GM19239 (cell line): Measurements from ENCODE around the gene TP53AIP1.

Experiments
- DNase-seq: peaks from one replicate; pipeline ENCODE4 v3.0.0; 2011; ENCODE audit warnings: low spot score; ENCODE audit not compliant: insufficient read length
- FAIRE-seq: peaks from 2 replicates; lab custom pipeline; 2011; peaks lifted over from hg19 to GRCh38; lab: Jason Lieb, UNC

TP53AIP1 gene

DNA sequence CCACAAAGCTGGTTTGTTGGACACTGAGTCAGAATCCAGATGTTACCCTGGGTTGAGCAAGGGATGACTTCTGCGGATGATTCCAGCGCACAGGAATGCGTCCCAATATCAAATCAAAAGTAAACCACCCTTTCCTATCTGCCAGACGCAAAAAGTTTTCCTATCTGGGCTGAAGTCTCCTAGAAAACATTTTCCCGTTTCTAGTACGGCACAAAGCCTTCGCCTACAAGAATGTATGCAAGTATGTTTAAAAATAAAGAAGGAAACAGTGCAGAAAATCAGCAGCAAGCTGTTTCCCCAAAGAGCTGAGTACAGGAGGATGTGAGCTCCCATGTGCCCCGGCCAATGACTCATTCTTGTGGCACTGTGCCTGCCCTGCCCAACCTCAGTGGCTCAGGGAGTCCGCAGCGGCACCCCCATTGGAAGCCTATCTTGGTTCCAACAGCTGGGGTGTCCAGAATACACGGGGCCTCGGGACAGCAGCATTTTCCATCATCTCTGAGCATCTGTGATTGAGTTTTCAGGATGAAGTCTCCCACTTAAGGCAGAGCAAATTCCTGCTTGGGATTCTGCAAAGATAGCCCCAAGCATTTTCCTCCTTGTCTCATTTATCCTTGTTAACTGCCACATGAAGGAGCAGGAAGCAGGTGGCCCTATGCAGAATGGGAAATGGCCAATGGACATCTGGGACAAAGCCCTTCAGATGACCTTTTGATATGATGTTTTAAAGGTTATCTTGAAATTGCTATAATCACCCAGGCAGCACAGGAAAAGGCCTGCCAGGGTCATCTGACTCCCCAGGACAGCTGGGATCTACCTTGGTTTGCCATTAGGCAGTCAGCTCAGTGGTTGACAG, 34.1 kb downstream of the TP53AIP1 start:
- FAIRE-seq, result no peak
- DNase-seq, result no peak

DNA sequence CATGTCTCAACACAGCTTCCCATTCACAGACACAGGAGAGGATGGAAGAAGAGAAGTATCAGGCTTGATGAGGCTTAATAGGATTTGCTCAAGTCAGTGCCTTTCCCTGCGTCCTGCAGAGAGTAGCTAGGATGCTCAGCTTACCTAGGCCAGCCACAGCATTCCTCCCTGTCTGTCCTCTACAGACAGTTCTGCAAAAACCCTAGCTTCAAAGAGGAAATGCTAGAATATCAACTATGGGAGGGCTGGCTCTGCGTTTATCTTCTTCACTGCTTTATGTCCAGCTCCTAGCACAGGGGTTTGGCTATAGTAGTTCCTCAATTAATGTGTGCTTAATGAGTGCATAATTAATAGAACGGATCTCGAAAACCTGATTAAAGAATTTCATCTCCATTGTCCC, 35.1 kb downstream of the TP53AIP1 start:
- no peak for FAIRE-seq

DNA sequence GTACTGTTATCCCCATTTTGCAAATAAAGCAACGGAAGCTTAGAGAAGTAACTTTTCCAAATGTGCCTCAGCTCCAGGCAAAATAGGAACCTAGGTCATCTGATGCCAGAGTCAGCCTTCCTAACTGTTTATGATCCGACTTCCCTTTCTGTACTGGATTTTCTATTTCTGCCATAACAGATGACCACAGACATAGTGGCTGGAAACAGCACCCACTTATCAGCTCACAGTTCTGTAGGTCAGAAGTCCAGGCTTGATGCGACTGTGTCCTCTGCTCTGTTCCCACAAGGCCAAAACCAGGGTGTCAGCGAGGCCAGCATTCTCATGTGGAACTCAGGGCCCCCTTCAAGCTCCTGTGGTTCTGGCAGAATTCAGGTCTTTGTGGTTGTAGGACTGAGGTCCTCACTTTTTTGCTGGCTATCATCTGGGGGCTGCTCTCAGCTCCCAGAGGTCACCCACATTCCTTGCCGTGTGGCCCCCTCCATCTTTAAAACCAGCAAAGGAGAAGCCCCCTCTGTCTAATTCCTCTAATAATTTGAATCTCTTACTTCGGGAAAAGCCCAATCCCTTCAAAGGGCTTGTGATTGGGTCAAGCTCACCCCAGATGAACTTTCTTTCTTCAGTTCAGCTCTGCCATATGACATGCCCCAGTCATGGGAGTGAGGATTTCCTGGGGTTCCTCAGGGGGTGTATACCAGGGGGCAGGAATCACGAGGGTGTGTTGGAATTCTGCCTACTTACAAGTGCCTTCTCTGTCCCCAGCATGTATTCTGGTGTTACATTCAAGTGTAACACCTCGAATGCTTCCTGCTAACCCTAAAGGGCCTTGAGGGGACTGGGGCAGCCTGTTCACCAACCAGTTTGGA, 36.3 kb downstream of the TP53AIP1 start:
- FAIRE-seq, result no peak
- DNase-seq, result no peak

More for the DNA sequence above, 35.1 kb downstream of the TP53AIP1 start:
- DNase-seq, result no peak

DNA sequence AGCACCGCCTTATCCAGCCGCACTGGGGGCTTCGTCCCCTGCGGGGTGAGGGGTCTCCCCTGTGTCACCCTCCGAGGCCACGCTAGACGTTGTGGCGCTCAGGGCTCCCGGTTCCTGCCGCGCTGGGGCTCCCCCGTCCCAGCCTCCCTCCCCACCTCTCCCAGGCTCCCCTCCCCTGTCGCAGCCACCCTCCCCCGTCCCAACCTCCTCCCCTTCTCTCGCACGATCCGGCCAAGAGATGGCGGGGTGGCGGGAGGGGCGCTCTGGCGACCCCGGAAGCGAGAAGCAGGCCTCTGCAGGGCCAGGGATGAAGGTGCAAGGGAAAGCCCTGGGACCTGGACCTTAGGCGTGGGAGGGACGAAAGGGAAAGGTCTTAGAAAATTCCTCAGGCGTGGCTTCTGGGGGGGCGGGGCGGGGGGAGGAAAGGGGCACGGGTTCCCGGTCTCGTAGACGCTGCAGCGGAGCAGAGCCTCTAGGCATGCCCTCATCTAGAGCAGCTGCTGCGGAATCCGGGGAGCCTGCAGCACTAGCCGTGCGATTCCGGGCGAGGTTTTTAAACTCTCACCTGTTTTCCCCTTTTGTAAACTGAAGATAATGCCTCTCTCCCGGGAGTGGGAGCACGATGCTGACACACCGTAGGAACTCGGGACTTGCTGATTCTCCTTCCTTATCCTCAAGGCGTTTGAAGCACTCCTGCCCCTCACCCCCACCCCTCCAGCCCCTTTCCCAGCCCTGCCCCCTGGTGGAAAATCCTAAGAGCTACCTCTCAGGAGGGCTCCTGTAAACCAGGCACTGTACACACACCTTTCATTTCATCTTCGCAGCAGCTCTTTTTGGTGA, 37.1 kb downstream of the TP53AIP1 start:
- peak; percentile 47 for FAIRE-seq
- DNase-seq, result peak; percentile 50

DNA sequence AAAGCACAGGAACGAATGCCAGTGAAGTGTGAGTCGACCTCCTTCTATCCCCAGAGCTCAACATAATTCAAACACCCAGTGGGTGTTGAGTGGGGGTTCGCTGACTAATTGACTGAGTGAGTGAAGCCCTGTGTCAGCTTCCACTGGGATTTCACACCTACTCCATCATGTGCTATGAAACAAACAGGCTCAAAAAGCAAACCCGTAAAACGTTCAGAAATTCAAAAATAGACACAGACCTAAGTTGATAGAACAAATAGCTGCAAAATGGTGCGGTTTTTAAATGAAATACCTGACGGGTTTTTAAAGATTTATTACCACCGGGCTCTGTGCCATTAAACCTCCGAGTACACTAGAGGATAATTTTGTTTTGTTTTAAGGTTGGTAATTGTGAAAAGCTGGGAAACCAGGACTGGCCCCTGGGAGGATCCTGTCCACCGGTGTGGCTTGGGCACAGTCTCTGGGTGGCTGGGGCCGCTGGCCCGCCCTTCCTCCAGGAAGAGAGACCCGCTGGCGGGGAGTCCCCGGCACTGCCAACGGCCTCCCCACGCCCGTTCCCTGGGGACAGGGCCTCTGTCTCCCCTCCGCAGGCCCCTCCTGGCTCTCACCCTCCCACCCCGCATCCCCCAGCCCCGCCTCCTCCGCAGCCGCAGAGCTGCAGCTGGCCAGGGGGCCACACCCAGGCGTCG, 37.9 kb downstream of the TP53AIP1 start:
- DNase-seq, result peak; percentile 32
- no peak for FAIRE-seq

DNA sequence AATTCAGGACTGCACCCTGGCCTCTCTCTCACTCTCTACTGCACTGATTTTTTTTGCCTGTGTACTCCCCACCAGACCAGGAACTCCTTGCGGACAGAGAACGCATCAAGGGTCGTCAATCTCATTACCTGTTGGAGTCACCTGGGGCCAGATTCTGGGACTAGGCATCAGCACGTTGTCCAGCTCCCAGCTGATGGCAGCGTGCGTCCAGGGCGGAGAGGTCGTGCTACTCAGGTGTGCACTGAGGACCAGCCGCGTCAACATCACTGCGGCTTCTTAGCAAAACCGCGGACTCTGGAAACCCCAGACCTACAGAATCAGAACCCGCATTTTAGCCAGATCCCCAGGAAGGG, 38.4 kb downstream of the TP53AIP1 start:
- FAIRE-seq, result no peak

DNA sequence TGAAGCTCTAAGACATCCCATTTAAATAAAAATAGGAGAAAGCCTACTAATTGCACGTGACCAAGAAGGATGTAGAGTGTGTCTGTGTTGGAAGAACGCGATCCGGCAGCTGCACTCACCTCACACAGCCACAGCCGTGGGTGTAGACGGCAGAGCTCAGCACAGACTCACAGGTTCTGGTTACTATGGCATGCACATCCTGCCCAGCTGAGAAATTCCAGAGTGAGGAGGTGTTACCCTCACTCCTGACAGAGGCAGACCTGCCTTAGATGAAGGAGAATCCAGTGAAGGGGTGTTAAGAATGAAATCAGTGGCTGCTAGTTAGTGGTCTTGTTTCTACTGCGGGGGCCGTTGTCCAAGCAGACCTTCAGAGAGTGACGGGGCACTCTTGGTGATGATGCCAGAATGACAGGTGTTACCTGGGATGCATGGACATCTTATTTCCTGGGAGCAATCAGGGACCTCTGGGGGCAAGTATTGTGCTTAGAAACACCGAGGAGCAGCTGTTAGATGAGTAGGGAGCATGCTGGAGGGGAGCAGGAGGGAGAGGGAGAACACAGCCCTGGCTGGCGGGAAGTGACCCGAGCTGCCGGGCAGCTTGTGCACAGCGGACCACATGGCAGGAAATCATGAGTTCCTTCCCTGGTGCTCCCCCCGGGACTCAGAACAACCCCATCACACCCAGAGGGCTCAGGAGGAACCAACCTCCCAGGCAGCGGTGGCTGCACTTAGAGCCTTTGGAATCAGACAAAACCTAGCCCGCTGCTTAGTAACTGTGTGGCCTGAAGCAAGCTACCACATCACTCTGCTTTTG, 39.2 kb downstream of the TP53AIP1 start:
- FAIRE-seq (no peak), DNase-seq (no peak)

More for the DNA sequence above, 38.4 kb downstream of the TP53AIP1 start:
- no peak for DNase-seq

DNA sequence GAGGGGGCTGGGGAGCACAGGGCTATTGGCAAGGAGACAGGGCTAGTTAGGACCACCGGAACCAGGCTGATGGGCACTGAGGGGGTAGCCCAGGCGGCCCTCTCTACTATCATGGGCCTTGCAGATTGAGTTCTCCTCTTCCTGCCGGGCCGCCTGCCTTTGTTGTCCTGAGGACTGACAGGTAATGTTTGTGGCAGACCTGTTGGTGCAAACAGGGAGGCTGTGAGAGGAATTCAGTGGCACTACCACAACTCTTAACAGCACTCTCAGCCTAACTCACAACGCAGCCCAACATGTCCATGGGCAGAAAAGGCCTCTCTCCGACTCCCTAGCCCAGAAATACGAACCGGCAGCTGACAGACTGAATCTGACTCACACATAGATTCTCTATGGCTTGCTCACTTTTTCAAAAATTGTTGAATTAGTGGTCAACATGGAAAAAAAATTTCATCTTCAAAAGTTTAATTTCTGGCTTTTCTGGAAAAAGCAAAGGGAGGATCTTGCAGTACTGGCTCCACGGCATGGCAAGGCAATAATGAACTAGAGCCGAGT, 40.1 kb downstream of the TP53AIP1 start:
- DNase-seq (no peak), FAIRE-seq (no peak)

DNA sequence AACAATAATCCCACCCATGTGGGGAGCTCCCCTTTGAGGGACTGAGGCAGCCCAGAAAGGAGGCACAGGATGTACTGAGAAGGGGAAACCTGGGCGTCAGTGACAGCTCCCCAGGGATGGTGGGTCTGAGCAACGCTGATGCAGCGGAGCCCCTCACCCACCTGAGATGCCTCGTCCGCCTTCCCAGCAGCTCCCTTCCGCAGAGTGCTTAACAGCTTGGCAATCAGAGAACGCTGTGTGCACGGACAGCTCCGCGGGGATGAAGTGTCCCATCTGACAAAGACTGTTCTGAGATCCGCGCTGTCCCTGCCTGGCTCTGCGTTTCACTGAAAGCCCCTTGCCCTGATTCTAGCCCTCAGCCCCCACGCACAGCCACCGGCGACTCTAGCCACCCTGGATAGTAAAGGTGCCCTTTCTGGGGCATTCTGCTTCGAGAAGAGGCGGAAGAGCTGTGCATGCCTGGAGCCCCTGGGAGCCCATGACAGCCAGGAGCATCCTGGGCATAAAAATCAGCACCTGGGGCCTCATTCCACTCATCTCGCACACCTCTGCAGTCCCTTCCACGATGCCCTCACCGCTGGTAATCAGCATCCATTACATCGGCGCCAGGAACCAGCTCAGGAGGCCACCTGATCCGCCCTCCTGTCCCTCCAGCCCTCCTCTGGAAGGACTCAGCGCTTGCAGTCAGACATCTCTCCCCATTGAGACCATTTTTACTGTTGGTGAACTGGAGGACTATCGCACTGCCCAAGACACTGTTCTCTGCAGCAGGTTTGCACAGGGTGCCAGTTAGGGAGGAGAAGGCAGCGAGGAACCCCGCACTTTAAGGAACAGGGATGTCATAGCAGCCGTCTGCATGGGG, 40.8 kb downstream of the TP53AIP1 start:
- no peak for FAIRE-seq
- no peak for DNase-seq

DNA sequence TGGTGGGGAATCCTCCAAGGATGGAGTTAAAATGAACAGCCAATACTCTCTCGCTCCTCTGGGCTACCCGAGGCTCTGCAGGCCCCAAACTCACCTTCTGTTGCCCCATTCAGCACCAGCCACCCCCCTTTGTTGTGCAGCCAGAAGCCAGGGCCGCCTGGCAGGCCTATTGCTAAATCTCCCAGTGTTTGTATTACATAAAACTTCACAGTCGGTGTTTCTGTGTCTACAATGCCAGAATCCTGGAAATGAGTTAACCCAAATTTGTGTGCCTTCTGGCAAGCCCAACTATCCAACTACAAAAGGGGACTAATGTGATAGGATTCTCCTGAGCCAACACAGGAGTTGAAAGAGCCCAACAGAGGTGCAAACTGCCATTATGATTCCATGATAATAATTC, 42.2 kb downstream of the TP53AIP1 start:
- DNase-seq (no peak), FAIRE-seq (no peak)

DNA sequence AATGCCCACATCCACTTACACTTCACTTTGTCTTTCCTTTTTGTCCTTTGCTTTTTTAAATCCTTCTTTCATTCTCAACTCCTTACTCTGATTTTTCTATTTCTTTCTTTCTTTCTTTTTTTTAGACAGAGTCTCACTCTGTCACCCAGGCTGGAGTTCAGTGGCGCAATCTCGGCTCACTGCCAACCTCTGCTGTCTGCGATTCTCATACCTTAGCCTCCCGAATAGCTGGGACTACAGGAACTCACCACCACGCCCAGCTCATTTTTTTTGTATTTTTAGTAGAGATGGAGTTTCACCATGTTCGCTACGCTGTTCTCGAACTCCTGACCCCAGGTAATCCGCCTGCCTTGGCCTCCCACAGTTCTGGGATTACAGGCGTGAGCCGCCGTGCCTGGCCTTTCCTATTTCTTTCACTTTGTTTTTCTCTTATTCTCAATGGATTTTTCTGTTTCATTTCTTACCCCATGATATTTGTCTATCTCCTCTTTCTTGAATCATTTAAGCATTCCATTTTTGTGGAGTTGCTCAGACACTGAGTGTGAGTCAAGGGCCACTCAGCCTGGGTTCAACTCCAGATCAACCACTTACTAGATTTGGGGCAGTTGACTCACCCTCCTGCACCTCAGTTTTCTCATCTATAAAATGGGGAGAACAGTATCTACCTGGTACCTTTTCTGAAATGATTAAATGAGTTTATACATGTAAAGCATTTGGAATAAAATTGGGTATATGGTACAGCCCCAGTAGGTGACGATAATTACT, 43.9 kb downstream of the TP53AIP1 start:
- DNase-seq, result no peak
- FAIRE-seq, result no peak

DNA sequence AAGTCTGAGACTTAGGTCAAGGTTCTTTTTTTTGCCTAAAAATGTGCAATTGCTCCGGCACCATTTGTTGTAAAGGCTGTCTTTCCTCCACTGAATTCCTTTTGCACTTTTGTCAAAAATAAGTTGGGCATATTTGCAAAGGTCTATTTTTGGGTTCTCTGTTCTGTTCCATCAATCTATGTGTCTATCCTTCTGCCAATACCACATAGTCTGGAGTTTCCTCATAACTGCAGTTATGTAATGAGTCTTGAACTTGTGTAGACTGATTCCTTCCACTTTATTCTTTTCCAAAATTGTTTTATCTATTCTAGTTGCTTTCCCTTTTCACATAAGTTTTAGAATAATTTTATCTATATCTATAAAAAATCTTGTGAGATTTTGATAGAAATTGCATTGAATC, 44.8 kb downstream of the TP53AIP1 start:
- DNase-seq, result no peak
- FAIRE-seq, result no peak

DNA sequence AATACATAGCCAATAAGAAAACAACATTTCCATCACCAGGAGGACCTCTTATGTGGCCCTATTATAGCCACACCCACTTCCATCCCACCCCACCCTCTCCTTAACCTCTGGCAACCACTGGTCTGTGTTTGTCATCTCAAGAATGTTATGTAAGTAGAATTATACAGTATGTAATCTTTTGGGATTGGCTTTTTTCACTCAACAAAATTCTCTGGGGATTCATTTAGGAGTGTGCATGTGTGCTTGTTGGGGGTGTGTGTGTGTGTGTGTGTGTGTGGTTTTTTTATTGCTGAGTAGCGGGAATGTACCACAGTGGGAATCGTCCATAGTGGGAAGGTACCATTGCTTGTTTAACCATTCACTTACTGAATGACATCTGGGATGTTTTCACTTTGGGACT, 46.3 kb downstream of the TP53AIP1 start:
- FAIRE-seq, result no peak
- no peak for DNase-seq

DNA sequence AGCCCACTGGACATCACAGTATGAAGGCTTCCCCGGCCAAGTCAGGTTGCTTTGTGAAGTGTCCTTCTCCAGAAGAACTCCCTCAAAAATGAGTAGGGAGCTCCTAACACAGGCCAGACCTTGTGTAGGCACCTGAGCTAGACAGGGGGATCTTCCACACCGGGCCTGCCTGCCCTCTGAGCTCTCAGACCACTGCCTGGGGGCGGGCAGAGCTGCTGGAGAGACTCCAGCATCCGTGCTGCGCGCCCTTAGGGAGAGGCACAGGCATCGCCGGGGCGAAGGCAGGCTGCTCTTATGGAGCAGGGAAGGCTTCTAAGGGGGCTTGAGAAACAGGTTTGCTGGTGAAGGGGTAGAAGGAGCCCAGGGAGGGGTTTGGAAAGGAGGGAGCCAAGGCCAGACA, 47.1 kb downstream of the TP53AIP1 start:
- FAIRE-seq (no peak), DNase-seq (no peak)

DNA sequence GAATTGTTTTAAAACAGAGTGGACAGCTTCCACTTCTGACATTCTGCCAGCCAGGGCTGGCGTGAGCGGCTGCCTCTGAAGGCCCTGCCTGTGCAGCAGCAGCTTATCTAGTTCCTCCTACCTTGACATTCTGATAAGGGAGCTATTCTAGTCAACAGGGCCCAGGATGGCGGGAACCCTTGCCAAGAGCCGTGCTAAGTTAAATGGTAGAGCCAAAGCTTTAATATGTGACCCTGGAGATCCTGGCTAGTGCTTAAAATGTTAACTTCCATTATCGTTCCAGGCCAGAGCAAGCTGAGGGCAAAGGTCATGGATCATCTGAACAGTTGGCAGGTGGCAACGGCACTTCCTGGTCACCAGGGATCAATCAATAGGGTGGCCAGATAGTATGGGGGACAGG, 48.0 kb downstream of the TP53AIP1 start:
- FAIRE-seq, result no peak
- DNase-seq, result no peak

DNA sequence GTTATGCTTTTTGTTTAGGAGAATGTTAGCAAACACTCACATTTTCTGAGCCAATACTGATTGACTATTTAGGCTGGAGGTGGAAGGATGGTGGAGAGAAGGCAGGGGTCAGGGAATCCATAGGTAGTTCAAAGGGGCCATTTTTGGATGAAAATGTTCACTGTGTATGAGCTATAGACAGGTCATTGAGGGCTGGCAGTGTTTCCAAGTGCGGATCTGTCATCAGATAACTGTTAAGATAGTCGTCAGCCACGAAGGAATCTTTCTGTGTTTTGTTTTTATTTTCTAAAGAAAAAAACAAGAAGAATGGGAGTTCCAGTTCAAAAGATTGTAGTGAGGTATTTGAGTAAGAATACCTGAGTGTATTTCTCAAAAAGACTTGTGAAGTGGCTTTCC, 48.4 kb downstream of the TP53AIP1 start:
- DNase-seq, result no peak
- no peak for FAIRE-seq

DNA sequence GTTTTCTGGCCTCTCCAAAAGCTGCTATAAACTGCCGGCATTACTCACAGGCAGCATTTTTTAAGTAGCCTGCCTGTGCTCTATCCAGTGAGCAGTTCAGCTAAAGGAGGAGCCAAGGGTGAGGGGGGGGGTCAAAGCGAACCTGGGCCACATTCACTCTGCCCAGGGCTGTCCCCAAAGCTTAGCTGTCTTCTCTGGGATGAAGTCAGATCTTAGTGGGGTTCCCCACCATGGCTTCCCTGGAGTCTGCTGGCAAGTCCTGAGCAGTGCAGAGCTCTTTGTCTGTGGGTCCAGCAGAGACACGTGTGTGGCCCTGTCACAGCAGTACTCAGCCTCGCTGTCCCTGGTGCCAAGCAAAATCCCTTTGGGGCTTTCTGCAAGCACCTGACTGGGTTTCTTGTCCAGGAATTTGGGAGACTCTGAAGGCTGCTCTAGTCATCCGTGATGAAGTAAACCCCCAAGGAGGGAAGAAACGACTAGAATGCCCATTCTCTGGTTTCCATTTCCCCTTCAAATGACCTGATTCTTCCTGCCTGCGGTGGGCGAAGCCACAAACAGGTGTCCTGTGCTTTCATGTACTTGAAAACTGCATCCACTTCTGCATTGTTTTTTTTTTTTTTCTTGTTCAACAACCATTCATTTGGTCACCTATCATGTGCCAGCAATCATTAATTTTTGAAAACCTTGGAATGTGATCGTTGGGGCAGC, 48.9 kb downstream of the TP53AIP1 start:
- DNase-seq (no peak), FAIRE-seq (peak; percentile 86)
